RCC 7860 (cell line): ENCODE measurements around the gene LAMA2.

ENCODE experiments used
- DNase-seq: peaks from one replicate; pipeline ENCODE4 v3.0.0-alpha.2; 2015; ENCODE audit warnings: low spot score
- FAIRE-seq: peaks from 2 replicates; lab custom pipeline; 2012; peaks lifted over from hg19 to GRCh38; lab: Jason Lieb, UNC

LAMA2 gene

DNA sequence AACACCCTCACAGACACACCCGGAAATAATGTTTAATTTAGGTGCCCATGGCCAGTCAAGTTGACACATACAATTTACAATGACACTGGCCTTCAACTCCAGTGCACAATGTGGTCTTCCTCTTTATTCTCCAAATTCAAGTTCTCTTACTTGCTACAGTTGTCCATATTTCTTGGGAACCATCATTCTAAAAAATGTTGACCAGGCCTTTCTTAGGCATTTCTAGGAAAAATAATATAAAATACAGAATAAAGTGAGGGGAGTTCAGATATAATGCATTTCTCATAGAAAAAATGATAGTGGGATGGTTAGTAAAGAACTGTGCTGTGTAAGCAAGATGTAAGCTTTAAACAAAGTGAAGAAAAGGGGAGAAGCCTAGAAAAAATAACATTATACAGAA, 528.2 kb downstream of the LAMA2 start:
- DNase-seq (no peak), FAIRE-seq (no peak)

DNA sequence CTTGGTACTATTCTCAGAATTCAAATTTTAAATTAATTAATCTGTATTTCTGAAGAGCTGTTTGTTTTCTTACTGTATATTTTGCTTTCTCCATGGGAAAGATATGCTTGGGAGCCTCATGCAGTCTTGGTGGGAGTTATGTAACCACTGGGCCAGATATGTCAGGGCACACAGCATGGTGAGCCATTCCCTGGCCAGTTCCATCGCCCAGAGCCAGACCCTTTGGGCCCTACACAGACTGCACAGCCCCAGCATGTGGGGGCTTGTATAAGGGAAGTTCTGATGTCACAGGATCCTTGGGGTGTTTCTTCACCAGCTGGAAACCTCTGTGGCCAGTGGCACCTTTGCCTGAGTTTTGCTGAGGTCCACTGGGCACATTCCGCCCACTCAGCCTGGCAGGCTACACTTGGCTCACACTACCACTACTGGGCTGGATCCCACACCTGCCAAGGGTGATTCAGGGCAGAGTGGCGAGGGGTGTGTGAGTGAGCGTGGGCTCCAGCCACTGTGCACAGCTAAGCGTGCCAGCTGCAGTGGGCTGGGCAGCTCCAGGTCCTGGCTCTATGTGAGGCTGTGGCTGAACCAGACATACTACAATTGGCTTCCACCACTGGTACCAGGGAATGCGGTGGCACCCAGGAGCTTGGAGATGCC, 533.5 kb downstream of the LAMA2 start:
- no peak for FAIRE-seq
- DNase-seq, result no peak

DNA sequence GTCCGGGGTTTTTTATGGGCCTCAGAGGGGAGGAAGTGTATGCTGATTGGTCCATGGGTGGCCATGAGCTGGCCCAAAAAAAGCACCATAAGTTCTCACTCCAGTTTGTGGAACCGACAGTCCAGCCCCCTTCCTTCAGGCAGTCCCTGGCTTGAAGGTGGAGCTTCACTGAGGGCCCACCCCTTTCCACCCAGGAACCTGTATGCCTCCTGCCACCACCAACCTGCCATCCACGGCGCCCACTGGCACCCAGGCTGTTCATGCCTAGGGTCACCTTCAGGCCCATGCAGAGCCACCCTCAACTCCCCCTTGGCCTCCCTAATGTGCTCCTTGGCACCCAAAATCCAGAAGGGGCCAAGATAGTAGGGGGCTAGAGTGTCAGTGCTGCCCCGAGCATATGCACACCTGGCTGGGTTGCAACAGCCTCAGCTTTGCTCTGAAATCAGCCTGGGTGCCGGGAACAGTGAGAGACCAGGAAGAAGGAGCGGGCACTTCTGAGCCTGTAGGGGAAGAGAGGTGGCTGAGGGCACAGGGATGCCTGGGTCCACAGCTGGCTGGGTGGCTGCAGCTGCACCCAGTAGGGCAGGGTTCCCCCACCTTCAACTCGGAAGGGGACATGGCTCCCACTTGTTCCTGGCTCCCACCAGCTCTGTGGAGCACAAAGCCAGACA, 534.6 kb downstream of the LAMA2 start:
- DNase-seq (no peak), FAIRE-seq (no peak)

DNA sequence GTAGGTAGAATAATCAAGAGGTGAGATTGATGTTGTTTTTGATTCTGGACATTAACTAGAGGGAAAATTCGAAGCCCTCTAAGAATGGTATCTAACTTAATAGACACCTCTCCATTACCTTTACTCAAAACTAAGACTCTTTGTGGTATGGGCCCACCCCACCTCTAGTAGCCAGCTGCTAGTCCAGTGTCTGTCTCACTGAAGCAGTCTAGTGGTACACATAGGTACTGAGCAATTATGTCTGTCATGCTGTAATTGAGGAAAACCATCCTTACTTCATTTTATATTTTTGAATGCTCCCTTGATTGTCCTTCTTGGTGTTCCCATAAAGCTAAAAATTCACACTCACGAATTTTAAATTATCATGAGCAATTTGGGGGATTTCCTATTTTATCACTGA, 536.4 kb downstream of the LAMA2 start:
- DNase-seq (no peak), FAIRE-seq (no peak)

DNA sequence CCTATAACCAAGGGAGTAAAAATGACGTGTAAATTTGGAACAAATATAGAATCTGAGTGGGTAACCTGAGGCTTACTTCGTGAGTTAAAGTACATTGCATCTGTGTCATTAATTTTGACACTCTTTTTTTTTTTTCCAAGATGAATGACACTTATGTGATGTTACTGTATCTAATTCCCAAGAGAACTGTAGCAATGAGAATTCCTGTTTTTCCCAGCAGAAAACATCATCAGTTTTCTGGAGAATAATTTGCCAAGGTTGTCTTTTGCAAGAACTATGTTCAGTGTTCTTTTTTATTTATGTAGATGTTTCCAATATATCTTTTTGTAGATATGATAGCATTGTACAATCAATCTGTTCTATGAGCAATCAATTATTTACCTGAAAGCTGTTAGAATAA, 543.4 kb downstream of the LAMA2 start:
- no peak for FAIRE-seq
- DNase-seq, result no peak

DNA sequence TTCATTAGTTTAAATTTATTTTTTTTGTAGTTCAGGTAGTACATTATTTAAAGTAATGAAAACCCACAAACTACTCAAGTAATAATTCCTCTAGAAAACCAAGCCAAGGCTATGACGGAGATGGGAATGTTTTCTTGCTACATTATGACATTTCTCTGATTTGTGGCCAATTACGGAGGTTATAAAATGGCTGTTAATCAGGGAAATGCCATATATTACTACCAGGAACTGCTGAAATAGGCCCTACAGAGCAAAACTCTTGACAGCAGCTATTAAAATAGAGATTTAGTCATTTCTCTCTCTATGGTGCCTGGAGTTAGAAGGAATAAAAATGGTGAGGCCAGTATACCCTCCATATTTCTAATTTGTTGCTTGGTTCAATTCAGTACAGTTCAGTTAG, 547.0 kb downstream of the LAMA2 start:
- FAIRE-seq (no peak), DNase-seq (no peak)

DNA sequence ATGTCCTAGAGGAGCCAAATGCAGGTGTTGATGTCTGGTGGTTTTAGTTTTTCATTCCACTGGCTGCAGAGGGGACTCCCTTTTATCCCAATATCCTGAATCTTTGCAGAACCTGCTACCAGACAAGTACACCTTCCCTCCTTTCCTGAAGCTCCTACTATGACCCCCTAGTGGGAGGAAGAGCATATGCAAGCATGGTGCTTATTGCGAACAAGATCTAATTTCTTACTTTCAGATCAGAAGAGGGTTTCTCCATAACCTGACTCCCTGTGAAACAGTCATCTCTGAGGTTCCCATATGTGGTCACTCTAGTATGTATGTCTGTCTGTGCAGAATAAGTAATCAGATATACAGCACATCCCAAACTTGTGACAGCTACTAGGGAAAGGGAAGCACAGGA, 549.8 kb downstream of the LAMA2 start:
- DNase-seq, result no peak
- FAIRE-seq, result no peak

DNA sequence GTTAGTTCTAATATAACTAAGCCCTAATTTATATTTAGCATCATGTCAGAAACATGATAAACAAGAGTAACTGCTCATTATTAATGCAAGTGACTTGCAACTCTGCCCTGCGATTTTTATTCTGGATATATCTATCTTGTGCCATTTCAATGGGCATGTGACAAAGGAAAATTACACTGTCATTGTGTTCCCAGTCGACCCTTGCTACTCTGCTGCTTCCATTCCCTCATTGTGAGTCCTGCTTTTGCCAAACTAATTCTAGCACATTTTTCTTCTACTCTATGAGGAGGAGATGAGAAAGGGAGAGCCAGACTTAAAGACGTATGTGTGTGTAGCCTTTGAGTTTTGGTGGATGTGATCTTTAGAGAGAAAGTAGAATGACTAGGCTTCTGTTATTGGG, 551.2 kb downstream of the LAMA2 start:
- no peak for FAIRE-seq
- no peak for DNase-seq

DNA sequence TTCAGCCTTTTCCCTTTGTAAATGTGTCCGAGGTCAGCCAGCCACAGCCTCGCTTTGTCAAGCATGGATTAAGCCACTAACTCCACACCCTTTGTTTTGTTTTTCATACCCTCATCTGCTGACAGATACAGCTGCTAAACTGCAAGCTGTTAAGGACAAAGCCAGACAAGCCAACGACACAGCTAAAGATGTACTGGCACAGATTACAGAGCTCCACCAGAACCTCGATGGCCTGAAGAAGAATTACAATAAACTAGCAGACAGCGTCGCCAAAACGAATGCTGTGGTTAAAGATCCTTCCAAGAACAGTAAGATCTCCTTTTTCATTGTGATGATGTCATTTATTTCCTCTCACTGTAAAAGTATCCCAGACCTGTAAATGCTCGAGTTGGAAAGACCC, 557.8 kb downstream of the LAMA2 start:
- DNase-seq (no peak), FAIRE-seq (no peak)

DNA sequence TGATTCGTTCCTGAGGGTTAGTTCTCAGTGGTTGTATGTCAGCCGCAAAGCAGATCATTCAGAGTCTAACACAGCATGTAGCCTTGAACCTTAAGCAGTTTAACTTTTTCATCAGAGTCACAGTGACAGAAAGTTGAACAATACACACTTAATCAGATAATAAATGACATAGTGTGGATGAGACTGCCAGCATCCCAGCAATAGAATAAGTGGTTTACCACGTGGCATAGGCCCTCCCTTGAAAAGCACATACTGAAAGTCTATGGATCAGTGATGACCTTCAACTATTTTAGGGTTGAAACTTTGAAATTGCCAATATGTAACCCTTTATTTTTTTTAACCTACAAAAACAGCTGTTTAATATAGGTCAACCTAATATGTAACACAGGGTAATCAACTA, 561.7 kb downstream of the LAMA2 start:
- DNase-seq, result no peak
- FAIRE-seq, result no peak

DNA sequence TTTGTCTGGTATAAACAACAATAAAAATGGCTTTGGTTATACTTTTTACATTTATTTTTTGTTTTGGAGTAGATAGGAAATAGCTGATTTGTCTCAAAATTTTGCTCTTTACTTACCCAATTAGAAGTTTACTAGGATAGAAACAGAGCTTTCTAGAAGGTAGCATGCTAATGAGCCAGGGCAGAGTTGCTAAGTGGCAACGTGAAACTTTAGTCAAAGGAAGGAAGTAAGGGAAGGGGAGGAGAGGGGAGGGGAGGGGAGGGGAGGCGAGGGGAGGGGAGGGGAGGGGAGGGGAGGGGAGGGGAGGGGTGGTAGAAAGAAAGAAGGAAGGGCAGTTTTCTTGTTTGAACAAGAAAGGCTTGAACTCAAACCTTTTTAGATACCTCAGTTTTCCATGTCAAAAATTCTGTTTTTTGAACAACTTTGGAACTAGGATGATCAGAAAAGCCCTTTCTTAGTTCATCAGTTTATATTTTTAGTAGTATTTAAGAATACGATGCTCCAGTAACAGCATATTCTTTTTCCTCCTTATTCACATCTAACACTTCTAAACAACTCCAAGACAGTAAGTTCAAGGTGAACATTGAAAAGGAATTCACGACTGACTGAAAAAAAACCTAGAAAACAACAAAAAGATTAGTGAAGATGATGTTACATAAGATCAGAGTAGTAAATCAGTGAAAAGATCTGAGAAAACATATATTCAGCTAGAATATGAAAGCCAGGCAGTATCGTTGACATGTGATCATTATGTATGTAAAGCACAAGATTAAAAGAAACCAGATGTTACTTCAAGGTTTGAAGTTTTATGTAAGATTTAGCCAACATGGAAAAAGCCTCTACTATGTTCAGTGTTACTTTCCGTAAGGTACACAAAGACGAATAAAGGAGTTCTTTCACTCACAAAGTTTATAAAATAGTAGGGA, 563.6 kb downstream of the LAMA2 start:
- DNase-seq, result no peak
- no peak for FAIRE-seq

DNA sequence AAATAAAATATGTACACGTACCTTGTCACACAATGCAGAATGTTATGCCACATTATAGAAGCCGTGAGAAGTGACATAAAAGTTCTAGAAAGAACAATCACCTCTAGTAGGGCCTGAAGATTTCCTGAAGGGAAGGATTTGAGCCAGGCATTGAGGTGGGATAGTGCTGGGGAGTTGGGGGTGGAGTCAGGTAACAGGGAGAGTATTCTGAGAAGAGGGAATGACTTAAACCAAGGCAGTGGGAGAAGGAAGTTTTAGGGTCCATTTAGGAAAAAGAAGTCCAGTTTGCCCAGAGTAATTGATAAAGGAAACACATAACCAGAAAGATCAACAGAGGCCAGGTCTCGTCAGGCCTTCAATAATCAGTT, 564.2 kb downstream of the LAMA2 start:
- FAIRE-seq (no peak), DNase-seq (no peak)

DNA sequence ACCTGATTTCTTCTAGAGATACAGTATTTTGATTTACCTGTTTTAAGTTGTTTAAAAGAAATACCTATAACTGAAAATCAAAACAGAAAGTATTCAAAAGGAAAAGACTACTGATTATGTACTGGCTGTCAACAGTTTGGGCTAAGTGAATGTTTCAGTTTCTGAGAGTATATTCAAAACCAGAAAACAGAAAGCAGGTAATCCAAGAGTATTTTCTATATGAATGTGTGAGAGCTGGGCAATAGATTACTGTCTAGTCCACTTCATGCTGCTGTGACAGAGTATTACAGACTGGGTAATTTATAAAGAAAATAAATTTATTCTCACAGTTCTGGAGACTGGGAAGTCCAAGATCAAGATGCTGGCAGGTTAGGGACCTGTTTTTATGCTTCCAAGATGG, 566.0 kb downstream of the LAMA2 start:
- FAIRE-seq (no peak), DNase-seq (no peak)

DNA sequence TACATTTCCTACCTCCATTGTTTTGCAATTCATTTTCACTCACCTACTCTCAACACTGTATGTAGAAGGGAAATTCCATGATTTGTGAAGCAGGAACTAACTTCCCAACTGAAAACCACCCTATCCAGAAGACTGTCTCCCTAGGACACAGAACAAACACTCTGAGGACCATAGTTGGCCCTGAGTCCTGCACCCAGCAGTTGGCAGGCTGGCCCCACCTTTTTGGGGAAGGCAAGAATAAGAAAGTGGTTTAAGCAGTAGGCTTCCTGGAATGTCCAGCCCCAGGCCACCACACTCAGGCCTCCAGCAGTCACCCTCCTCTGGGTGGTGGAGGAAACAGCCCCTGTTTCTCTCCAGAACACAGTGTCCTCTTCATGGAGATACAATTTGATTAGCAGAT, 568.2 kb downstream of the LAMA2 start:
- no peak for FAIRE-seq

DNA sequence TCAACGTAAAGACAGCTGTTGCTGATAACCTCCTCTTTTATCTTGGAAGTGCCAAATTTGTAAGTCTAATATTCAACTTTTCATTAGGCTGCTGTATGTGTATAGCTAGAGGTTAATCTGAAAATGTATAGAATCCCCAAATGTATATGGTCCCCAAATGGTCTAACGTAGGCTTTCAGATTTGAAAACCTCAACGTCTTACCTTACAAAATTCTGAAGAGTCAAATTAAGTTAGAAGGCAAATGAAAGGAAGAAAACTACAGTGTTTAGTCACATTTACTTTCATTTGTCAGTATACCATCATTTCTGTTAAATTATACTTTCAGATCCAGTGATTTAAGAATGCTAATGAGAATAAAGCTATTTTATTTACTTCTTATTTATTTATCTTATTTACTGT, 570.1 kb downstream of the LAMA2 start:
- DNase-seq (no peak), FAIRE-seq (no peak)

More for the DNA sequence above, 568.2 kb downstream of the LAMA2 start:
- DNase-seq, result no peak

DNA sequence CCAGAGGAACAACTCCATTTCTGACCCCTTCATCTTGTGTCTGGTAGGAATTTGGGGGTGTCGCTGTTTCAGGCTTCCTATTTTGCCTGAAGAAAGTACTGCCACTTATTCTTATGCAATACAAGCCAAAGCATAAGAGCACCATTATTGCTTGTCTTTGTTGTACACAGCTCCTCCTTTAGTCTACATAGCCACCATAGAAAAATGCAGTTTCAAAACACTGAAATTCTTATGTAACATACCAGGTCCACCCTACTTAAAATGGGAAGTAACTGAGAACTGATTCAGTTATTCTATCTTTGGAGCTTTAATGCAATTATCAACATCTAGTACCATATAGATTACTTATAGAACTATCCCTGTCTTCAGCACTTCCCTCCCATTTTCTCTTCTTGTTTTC, 571.5 kb downstream of the LAMA2 start:
- DNase-seq (no peak), FAIRE-seq (no peak)

DNA sequence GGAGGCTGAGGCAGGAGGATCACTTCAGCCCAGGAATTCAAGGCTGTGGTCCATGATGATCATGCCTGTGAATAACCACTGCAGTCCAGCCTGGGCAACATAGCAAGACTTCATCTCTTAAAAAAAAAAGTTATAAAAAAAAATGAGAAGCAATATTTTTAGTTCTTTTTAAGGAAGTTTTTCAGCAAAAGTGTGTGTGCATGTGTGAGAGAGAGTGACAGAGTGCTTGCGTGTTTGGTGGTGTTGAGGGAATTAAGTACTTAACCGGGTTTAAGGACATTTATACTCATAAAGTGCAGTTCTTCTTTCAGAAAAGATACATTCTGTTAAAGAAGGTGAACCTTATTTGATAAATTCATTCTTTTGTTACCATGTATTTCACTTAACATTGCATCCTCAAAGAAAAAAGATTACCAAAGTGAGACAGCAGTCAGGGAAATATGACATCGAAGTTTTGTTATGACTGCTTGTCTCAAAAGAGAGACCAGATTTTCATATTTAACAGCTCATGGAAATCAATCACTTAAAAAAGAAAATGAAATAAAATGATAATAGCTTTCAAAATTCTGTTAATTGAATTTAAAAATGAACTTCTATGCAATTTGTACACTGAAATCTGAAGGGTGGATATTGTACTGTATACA, 572.3 kb downstream of the LAMA2 start:
- DNase-seq, result no peak
- FAIRE-seq, result no peak

DNA sequence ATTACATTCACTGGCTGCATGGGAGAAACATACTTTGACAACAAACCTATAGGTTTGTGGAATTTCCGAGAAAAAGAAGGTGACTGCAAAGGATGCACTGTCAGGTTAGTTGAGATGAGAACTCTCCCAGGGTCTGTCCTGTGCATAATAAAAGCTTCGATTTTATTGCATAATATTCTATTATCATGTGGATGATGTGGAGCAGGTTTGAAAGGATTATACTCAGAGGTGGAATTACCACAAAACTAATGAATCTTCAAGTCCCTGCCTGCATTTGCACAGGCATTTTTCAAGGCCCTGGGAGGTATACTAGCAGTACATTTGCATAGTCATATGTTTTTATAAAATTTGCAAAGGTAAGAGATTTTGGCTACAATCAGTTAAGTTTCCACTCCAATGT, 577.3 kb downstream of the LAMA2 start:
- DNase-seq (no peak), FAIRE-seq (no peak)

DNA sequence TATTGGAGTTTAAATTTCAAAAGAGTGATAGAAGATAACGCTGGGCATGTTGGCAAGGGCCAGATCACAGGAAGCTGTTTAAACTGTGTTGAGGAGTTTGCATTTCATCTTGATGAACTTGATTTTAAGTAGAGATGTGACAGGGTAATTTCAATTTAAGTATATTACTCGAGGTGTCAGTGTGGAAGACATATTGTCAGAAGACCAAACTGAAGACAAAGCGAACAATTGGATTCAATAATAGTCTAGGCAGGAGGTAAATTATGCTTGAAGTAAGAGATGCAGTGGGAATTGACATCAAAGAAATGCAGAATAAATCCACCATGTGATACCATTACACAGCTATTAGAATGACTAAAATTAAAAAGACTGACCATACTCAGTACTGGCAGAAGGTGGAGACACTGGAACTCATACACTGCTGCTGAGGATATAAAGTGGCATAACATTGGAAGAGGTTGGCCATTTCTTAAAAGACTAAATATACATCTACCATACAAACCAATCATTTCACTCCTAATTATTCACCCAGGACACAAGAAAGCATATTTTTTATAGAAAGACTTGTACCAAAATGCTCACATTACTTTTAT, 586.2 kb downstream of the LAMA2 start:
- FAIRE-seq (no peak), DNase-seq (no peak)

DNA sequence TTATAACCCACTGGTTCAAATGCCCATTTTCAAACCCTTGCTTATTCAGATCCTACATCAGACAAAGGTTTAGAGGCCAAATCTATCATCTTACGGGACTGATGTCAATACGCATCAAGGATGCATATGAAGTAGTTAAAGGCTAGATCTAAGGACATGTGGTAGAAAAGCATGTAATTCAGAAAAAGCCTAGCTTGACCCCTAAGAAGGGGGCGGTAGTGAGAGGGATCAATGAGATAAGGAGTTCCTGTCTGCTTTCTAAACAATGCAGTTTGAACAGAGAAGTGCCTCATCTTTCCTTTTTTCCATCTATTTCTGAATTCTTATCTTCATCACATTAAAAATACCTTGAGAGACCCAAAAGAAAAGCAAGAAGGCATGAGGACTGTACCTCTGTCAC, 589.3 kb downstream of the LAMA2 start:
- FAIRE-seq (no peak), DNase-seq (no peak)

DNA sequence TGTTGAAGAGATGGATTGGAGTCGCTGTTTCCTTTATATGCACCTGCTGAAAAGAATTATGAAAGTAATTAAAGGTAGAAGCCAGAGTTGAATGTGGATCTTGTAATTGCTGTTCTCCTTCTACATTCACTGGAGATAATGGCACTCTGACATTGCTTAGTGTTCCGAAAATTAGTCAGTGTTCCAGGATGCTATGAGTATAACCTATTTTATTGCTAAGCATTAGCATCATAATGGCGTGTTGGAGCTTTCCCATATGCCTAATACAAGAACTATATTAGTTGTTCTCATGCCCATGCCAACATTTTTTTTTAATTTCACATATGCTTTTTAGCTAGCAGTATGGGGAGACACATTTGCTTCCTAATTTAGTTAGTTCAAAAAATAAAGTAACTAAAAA, 590.6 kb downstream of the LAMA2 start:
- FAIRE-seq, result no peak
- no peak for DNase-seq
